Measurements from ENCODE around the gene CDK7. TPM values are rescaled to one million over a fixed set of nuclear protein-coding genes. Genes with fewer than 3 reads are reported as not detected.

The CDK7 gene
- total and polyA plus RNA-seq, 9 of the 15 experiments (the other 6 are each of a cell fraction or from before 2014, with no cell fraction given): 41.7 to 143 (median 65.3) TPM

GRCh38 chr5:69217548-69218526 lies 16.8 kb upstream of the CDK7 start (continued):
- TF ChIP-seq TEAD2 (tag; IDR thresholded peaks at IDR 0.05) (no peak), CHAMP1 (IDR thresholded peaks at IDR 0.05) (0 out of 2 replicates have a peak, but pooled peaks have one; percentile 57), TFAM (CRISPR knock-in tag; conservative IDR thresholded peaks at IDR 0.05) (no peak), KLF6 (CRISPR knock-in tag; IDR thresholded peaks at IDR 0.05; ENCODE audit: borderline replicate concordance) (no peak), TSC22D4 (tag; IDR thresholded peaks at IDR 0.05) (no peak), NR2F6 (CRISPR knock-in tag; IDR thresholded peaks at IDR 0.05) (no peak), MAZ (CRISPR knock-in tag; conservative IDR thresholded peaks at IDR 0.05 in 1 of 2, IDR thresholded peaks at IDR 0.05 in 1 of 2) (peak; percentile 72 to 89), MCM5 (IDR thresholded peaks at IDR 0.05; ENCODE audit: low read depth) (no peak), CBX1 (IDR thresholded peaks at IDR 0.05; ENCODE audit: low read depth) (no peak), SAP30 (IDR thresholded peaks at IDR 0.05; ENCODE audit: borderline replicate concordance, insufficient read depth, low read depth, low read length, poor library complexity, severe bottlenecking) (no peak), CAMTA2 (CRISPR knock-in tag; conservative IDR thresholded peaks at IDR 0.05) (no peak), ETV5 (CRISPR knock-in tag; IDR thresholded peaks at IDR 0.05; ENCODE audit: low read depth) (peak; percentile 81; the same call in 1 of the 2 replicates), ZNF212 (CRISPR knock-in tag; IDR thresholded peaks at IDR 0.05) (no peak), MTA2 (IDR thresholded peaks at IDR 0.05; ENCODE audit: low read depth) (no peak), LCOR (CRISPR knock-in tag; IDR thresholded peaks at IDR 0.05) (0 out of 2 replicates have a peak, but pooled peaks have one; percentile 69), NEUROD1 (IDR thresholded peaks at IDR 0.05; ENCODE audit: borderline replicate concordance, low read depth, low read length, partially characterized antibody) (peak; percentile 30)
- TF ChIP-seq, protein P1, sequence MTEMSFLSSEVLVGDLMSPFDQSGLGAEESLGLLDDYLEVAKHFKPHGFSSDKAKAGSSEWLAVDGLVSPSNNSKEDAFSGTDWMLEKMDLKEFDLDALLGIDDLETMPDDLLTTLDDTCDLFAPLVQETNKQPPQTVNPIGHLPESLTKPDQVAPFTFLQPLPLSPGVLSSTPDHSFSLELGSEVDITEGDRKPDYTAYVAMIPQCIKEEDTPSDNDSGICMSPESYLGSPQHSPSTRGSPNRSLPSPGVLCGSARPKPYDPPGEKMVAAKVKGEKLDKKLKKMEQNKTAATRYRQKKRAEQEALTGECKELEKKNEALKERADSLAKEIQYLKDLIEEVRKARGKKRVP (CRISPR knock-in tag; IDR thresholded peaks at IDR 0.05): no peak

Data from K562 (cell line).